Stimulated activated CD8-positive, alpha-beta memory T cell treated with anti-CD3 and anti-CD28 coated beads, Interleukin-12 subunit alpha, Interleukin-12 subunit beta, amount 100 ng/mL, for 24 hours (primary cell): ENCODE results near the gene RHOF.
A peak's percentile ranks its signal among the peaks of the same experiment; 100 is the strongest.

Experiments used
- DNase-seq: peaks from one replicate; pipeline ENCODE4 v3.0.0-alpha.2; 2020; ENCODE audit errors: extremely low read depth

The RHOF gene

GRCh38 chr12:121793440-121793837, at the start of gene RHOF:
RHOF (minus strand) TSS chr12:121793688; CDS start chr12:121793633, 55 bp downstream.
- DNase-seq, result no peak

GRCh38 chr12:121839993-121840761, 46.7 kb upstream of the RHOF start:
- DNase-seq, result no peak

GRCh38 chr12:121839106-121839992, 45.9 kb upstream of the RHOF start:
- peak; percentile 98 for DNase-seq

GRCh38 chr12:121838126-121838525, 44.6 kb upstream of the RHOF start:
- no peak for DNase-seq

- DNase-seq, result no peak
Observed at GRCh38 chr12:121837680-121838079, 44.2 kb upstream of the RHOF start.

GRCh38 chr12:121831571-121832245, 38.2 kb upstream of the RHOF start:
- DNase-seq, result no peak

- DNase-seq, result no peak
Observed at GRCh38 chr12:121830588-121831265, 37.2 kb upstream of the RHOF start.

- no peak for DNase-seq
Observed at GRCh38 chr12:121830134-121830533, 36.6 kb upstream of the RHOF start.

GRCh38 chr12:121829250-121829918, 35.9 kb upstream of the RHOF start:
- DNase-seq, result no peak

- no peak for DNase-seq
Observed at GRCh38 chr12:121828826-121829225, 35.3 kb upstream of the RHOF start.

GRCh38 chr12:121828306-121828705, 34.8 kb upstream of the RHOF start:
- no peak for DNase-seq

- DNase-seq, result no peak
Observed at GRCh38 chr12:121827351-121828099, 34.0 kb upstream of the RHOF start.

GRCh38 chr12:121826318-121827150, 33.0 kb upstream of the RHOF start:
- no peak for DNase-seq

- no peak for DNase-seq
Observed at GRCh38 chr12:121825041-121825523, 31.6 kb upstream of the RHOF start.

GRCh38 chr12:121823727-121824115, 30.2 kb upstream of the RHOF start:
- DNase-seq, result no peak

GRCh38 chr12:121823101-121823726, 29.7 kb upstream of the RHOF start:
- no peak for DNase-seq

GRCh38 chr12:121822393-121823100, 29.1 kb upstream of the RHOF start:
- DNase-seq, result no peak

GRCh38 chr12:121820056-121820455, 26.6 kb upstream of the RHOF start:
- DNase-seq, result no peak
